Retina (tissue), 1 donor: ENCODE data around the gene DYNC2H1.

ENCODE experiments used
- DNase-seq: peaks from one replicate; pipeline ENCODE4 v3.0.0-alpha.2; 2016

Gene DYNC2H1

GRCh38 chr11:103281301-103281700 is 172.1 kb downstream of the DYNC2H1 start:
- DNase-seq, result no peak

- DNase-seq, result no peak
Measured at GRCh38 chr11:103284260-103284659, 175.0 kb downstream of the DYNC2H1 start.

- no peak for DNase-seq
Measured at GRCh38 chr11:103294516-103294915, 185.3 kb downstream of the DYNC2H1 start.

- no peak for DNase-seq
Measured at GRCh38 chr11:103295704-103296103, 186.5 kb downstream of the DYNC2H1 start.

GRCh38 chr11:103297900-103298299 is 188.7 kb downstream of the DYNC2H1 start:
- no peak for DNase-seq

- no peak for DNase-seq
Measured at GRCh38 chr11:103315248-103315647, 206.0 kb downstream of the DYNC2H1 start.

GRCh38 chr11:103317118-103317517 is 207.9 kb downstream of the DYNC2H1 start:
- no peak for DNase-seq

GRCh38 chr11:103322821-103323220 is 213.6 kb downstream of the DYNC2H1 start:
- DNase-seq, result no peak

GRCh38 chr11:103325686-103326069 is 216.5 kb downstream of the DYNC2H1 start:
- DNase-seq, result no peak

GRCh38 chr11:103326070-103326794 is 217.0 kb downstream of the DYNC2H1 start:
- DNase-seq, result peak; percentile 62

- no peak for DNase-seq
Measured at GRCh38 chr11:103327721-103328120, 218.5 kb downstream of the DYNC2H1 start.

- DNase-seq, result no peak
Measured at GRCh38 chr11:103332409-103332808, 223.2 kb downstream of the DYNC2H1 start.

- DNase-seq, result no peak
Measured at GRCh38 chr11:103338621-103339484, 229.6 kb downstream of the DYNC2H1 start.

- no peak for DNase-seq
Measured at GRCh38 chr11:103339485-103339857, 230.2 kb downstream of the DYNC2H1 start.

GRCh38 chr11:103340956-103341355 is 231.7 kb downstream of the DYNC2H1 start:
- no peak for DNase-seq

GRCh38 chr11:103344886-103345285 is 235.7 kb downstream of the DYNC2H1 start:
- DNase-seq, result no peak

- no peak for DNase-seq
Measured at GRCh38 chr11:103349595-103349994, 240.4 kb downstream of the DYNC2H1 start.

- DNase-seq, result no peak
Measured at GRCh38 chr11:103354656-103355055, 245.4 kb downstream of the DYNC2H1 start.

GRCh38 chr11:103358251-103358650 is 249.0 kb downstream of the DYNC2H1 start:
- DNase-seq, result no peak

- no peak for DNase-seq
Measured at GRCh38 chr11:103359216-103359615, 250.0 kb downstream of the DYNC2H1 start.

- DNase-seq, result no peak
Measured at GRCh38 chr11:103364687-103365086, 255.5 kb downstream of the DYNC2H1 start.

GRCh38 chr11:103367650-103368049 is 258.4 kb downstream of the DYNC2H1 start:
- DNase-seq, result no peak

GRCh38 chr11:103368145-103368544 is 258.9 kb downstream of the DYNC2H1 start:
- no peak for DNase-seq

GRCh38 chr11:103370076-103370475 is 260.9 kb downstream of the DYNC2H1 start:
- DNase-seq, result no peak
